Inflammatory macrophage treated with lipopolysaccharide for 1 hour (primary cell): ENCODE results near the gene AGBL4.
A peak's percentile ranks its signal among the peaks of the same experiment; 100 is the strongest.

Experiments
- DNase-seq, 2 donors: peaks; one replicate each; pipeline ENCODE4 v3.0.0-alpha.2; 2020 to 2022

The AGBL4 gene

GRCh38 chr1:48939828-48940227 is 1083.9 kb downstream of the AGBL4 start:
- no peak for DNase-seq

- no peak for DNase-seq
Measured at GRCh38 chr1:48939042-48939441, 1084.7 kb downstream of the AGBL4 start.

- DNase-seq = no peak
Measured at GRCh38 chr1:48937732-48938131, 1086.0 kb downstream of the AGBL4 start.

- DNase-seq = no peak
Measured at GRCh38 chr1:48936436-48936835, 1087.3 kb downstream of the AGBL4 start.

GRCh38 chr1:48932366-48932765 is 1091.4 kb downstream of the AGBL4 start:
- no peak for DNase-seq

- DNase-seq = no peak
Measured at GRCh38 chr1:48931506-48932192, 1092.1 kb downstream of the AGBL4 start.

- DNase-seq = no peak
Measured at GRCh38 chr1:48930011-48930410, 1093.7 kb downstream of the AGBL4 start.

- DNase-seq = no peak
Measured at GRCh38 chr1:48924099-48924498, 1099.7 kb downstream of the AGBL4 start.

GRCh38 chr1:48923116-48923515 is 1100.6 kb downstream of the AGBL4 start:
- no peak for DNase-seq

- no peak for DNase-seq
Measured at GRCh38 chr1:48920851-48921250, 1102.9 kb downstream of the AGBL4 start.

GRCh38 chr1:48917901-48918603 is 1105.7 kb downstream of the AGBL4 start:
- DNase-seq = no peak

- DNase-seq = no peak
Measured at GRCh38 chr1:48917070-48917454, 1106.7 kb downstream of the AGBL4 start.

GRCh38 chr1:48916130-48917069 is 1107.4 kb downstream of the AGBL4 start:
- peak; percentile 1 to 2 for DNase-seq

- DNase-seq = no peak
Measured at GRCh38 chr1:48908606-48909005, 1115.1 kb downstream of the AGBL4 start.

- DNase-seq = no peak
Measured at GRCh38 chr1:48906729-48907128, 1117.0 kb downstream of the AGBL4 start.

- DNase-seq = no peak
Measured at GRCh38 chr1:48906164-48906563, 1117.6 kb downstream of the AGBL4 start.

- no peak for DNase-seq
Measured at GRCh38 chr1:48903291-48903690, 1120.5 kb downstream of the AGBL4 start.

GRCh38 chr1:48898894-48899293 is 1124.9 kb downstream of the AGBL4 start:
- no peak for DNase-seq

GRCh38 chr1:48889615-48890014 is 1134.1 kb downstream of the AGBL4 start:
- DNase-seq = no peak

GRCh38 chr1:48889082-48889481 is 1134.7 kb downstream of the AGBL4 start:
- DNase-seq = no peak

GRCh38 chr1:48887796-48888195 is 1136.0 kb downstream of the AGBL4 start:
- no peak for DNase-seq

GRCh38 chr1:48882020-48882419 is 1141.7 kb downstream of the AGBL4 start:
- DNase-seq = no peak

GRCh38 chr1:48878191-48878940 is 1145.4 kb downstream of the AGBL4 start:
- no peak for DNase-seq
